NCI-H2081 treated with DMSO at 0.1 percent for 48 hours (cell line): ENCODE results near the gene NLE1.
"Not testable (repeated sequence)": the region's sequence is repeated elsewhere in the genome, so short reads cannot be mapped to it uniquely, and the experiment has no call there.

ENCODE experiments used
- DNase-seq: peaks from one replicate; lab custom pipeline; 2025; lab: John Stamatoyannopoulos, UW

The NLE1 gene

DNA sequence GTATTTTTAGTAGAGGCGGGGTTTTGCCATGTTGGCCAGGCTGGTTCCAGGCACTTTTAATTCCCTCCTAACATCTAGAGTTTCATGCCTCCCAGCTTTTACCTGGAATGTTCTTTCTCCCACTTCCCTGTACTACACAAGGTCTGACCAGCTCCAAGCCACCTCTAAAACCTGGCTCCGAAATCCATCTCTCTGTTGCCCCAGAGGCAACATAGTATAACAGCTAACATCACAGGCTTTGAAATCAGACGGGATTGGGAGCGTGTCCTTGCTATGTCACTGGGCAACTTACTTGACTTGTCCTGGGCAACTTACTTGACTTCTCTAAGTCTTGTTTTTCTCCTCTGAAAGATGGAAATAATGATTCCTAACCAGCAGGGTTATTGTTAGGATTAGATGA, 20.7 kb upstream of the NLE1 start:
- no peak for DNase-seq

DNA sequence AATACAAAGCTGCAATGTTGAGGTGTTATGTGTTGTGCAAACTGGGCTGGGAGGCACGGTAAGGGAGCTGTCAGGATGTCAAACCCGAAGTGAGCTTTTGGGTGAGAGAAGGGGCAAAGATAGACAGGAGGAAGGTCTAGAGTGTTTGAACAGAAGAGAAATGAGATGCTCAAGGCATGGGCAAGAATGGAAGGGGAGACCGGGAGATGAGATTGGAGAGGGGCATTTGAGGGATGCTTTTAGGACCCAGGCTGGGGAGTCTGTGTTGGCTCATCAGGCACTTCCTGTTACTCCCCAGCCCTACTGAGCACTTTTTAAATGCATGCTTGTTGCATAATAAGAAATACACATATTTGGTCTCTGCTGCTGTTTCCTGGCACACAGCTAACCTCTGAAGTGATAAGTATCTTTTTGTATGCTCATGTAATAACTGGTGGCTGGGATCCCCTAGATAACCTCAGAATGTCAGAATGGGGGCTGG, 19.2 kb upstream of the NLE1 start:
- DNase-seq = no peak

DNA sequence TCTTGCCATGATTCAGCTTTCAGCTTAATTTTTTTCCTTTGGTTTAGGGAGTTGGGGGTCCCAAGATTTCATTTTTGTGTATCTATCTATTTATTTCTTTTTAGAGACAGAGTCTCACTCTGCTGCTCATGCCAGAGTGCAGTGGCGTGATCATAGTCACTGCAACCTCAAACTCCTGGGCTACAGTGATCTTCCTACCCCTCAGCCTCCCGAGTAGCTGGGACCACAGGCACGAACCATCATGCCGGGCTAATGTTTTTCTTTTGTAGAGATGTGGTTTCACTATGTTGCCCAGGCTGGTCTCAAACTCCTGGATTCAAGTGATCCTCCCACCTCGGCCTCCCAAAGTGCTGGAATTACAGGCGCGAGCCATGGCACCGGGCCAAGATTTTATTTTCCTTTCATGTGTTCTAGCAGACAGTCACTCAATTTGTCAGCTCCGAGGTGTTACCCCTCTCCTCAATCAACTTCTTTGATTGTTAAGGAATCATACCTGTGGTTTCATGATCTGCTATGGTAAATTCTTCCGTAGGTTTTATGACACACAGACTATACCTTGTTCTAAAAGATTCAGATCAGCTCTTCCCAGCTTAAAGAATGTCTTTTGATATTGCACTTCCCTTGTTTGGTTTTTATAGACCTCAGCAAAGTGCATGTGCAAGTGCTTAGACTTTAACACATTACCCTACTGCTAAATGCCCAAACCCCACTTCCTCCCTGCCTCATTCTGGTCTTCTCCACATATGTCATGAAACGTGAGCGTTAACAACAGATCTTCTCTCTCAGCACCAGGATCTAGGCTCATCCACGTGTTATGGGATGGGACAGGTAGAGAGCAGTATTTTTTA, 18.5 kb upstream of the NLE1 start:
- DNase-seq = no peak

GRCh38 chr17:35159940-35160339, 17.8 kb upstream of the NLE1 start:
- DNase-seq = no peak

- no peak for DNase-seq
These were observed 13.1 kb upstream of the NLE1 start for GRCh38 chr17:35155246-35155645.

DNA sequence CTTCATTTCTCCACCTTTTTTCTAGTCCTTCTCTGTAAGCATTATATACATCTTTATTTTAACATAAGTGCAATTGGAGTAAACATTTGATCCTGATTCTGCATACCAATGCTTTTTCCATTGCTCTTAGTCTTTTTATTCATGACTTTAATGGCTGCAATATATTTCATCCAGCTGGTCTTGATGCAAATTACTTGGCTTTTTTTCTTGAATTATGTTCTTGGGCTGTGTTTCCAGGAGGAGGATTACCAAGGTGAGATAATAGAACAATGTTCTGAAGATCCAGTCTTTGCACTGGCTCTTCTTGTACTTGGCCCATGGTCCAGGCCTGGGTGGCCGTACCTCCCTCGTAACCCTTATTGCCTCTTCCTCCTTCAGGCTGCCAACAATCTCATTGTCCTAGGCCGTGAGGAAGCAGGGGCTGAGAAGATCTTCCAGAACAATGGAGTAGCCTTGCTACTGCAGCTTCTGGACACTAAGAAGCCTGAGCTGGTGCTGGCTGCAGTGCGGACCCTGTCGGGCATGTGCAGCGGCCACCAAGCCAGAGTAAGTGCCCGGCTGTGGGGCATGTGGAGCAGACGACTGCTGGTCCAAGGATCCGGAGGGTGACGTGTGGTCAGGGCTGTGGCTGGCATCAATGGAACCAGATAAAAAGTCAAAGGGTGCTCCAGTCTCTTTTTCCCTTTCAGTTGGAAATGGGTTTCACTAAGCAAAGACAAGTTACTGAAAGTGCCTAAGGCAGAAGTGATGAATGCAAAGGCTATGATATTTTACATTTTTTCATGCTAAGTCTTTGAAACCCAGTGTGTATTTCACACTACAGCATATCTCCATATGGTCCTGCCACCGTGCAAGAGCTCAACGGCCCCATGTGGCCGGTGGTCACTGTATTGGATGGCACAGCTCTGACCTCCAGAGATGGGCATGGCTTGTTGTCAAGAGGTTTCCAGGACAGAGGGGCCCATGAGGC, 12.4 kb upstream of the NLE1 start:
- DNase-seq = no peak

DNA sequence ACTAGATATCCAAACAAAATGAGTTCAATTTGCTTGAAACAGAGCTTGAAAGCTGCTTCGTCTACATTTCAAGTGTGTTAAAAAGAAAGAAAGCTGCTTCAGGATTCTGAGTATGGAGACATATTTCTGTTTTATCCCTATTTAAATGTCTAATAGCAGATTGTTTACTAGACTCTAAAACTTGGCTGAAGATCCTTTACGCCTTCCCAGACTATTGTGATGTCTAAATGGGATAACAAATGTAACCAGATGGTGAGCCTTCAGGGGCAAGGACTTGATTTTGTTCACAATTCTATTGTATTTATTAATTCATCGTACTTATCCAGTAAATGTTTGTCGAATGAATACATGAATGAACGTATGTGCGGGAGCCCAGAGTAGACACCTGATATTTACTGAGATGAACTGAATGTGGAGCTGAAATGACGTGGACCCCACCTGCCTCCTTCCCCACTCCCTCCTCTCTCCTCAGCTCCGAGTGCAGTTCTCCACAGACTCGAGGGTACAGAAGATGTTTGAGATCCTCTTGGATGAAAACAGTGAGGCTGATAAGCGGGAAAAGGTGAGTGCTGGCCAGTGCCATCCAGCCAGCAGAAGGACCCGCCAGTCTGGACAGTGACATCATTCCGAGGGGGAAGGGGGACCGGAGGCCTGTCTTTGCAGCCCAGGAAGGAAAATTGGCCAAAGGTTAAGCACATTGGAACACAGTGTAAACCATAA, 10.5 kb upstream of the NLE1 start:
- no peak for DNase-seq

DNA sequence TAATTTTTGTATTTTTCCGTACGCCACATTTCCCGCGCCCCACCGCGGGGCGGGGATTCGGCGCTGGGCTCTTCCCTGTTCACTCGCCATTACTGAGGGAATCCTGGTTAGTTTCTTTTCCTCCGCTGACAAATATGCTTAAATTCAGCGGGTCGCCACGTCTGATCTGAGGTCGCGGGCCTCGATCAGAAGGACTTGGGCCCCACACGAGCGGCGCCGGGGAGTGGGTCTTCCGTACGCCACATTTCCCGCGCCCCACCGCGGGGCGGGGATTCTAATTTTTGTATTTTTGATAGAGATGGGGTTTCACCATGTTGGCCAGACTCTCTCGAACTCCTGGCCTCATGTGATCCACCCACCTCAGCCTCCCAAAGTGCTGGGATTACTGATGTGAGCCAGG, 9.0 kb upstream of the NLE1 start:
- DNase-seq = not testable (repeated sequence)

GRCh38 chr17:35149941-35150340, 7.8 kb upstream of the NLE1 start:
- DNase-seq = no peak

DNA sequence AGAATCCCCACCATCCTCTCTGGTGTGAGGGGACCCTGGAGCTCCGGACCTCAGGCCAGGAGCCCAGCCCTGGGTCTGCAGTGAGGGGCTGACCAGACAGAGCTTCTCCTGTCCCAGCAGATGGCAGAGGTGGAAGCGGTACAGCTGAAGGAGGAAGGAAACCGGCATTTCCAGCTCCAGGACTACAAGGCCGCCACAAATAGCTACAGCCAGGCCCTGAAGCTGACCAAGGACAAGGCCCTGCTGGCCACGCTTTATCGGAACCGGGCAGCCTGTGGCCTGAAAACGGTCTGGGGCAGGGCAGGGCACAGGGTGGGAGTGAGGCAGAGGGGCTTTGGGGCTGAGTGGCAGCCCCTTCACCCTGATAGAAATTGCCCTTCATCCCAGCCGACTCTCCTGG, 6.0 kb upstream of the NLE1 start:
- DNase-seq = no peak

DNA sequence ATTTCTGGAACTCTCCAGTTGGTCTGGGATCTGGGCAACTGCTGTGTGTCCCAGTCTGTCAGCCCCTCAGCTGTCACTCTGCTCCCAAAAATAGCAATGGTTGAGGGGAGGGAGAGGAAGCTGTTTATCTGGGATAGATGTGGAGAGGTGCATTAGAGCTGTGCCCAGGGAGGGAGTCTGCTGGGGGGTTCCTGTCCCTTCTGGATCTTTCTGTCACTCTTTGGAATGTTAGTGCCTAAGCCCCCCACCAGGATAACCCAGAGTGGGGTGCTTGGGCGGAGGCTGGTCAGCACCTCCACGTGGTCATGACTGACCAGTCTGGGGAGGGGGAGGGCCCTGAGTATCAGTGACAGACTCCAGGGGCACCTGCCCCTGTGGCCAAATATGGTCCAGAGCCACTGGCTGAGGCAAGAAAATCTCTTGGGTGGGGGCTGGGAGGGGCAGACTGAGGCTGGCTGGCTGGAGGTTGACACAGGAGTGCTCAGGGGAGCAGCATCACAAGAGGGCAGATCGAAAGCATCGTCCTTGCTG, 5.3 kb upstream of the NLE1 start, which contains the start of gene UNC45B:
TSS of gene UNC45B (plus strand) at position 443 of the 531 bp plus-strand sequence. CDS start 447 bp downstream, outside the sequence.
- DNase-seq = no peak

GRCh38 chr17:35146214-35146833, 4.2 kb upstream of the NLE1 start:
- no peak for DNase-seq

- no peak for DNase-seq
These were observed 2.7 kb upstream of the NLE1 start for GRCh38 chr17:35144840-35145239.

DNA sequence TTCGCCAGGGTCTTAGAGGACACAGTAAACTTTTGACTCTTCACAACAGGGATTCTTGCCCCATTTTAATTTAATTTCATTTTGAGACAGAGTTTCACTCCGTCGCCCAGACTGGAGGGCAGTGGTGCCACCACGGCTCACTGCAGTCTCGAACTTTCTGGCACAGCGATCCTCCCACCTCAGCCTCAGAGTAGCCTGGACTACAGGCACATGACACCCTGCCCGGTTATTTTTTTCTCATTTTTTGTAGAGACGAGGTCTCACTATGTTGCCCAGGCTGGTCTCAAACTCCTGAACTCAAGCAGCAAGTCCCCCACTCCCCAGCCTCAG, 329 bp upstream of the NLE1 start:
- no peak for DNase-seq

- no peak for DNase-seq
These were observed 3.9 kb downstream of the NLE1 start for GRCh38 chr17:35138218-35138617.

DNA sequence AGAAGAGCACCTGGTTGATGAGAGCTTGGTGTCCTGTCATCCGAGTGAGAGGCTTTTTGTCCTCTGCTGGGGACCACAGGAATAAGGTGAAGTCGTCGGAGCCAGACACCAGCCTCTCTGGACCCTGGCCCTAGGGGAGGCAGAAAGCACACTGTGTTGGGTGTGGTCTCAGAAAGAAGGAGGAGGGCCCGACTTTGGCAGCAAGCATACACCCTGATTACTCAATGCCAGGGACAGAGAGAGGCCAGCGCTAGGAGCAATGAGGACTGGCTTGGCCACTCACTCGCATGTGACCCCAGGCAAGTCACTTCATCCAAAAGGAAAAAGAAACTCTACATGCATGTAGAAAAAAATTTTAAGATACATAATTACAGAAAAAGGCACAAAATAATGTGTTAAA, 6.8 kb downstream of the NLE1 start:
- DNase-seq = no peak

- DNase-seq = no peak
These were observed 9.1 kb downstream of the NLE1 start for GRCh38 chr17:35132816-35133550.

DNA sequence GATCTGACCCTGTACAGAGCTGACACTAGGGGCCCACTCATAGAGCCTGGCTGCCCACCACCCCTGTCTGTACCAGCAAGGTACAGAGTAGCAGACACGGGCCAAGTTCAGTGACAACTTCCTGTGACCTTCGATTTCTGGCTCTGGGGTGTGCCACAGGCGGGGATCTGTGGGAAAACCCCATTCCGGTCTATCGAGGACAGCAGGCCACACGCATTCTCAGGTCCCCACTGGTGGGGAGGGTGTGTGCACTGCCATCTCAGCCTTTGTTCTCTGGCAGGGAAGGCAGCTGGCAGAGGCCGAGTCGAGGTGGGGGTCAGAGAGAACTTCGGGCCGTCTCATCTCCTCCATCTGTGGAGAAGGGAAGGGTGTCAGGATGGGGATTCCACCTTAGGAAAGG, 10.0 kb downstream of the NLE1 start:
- no peak for DNase-seq

DNA sequence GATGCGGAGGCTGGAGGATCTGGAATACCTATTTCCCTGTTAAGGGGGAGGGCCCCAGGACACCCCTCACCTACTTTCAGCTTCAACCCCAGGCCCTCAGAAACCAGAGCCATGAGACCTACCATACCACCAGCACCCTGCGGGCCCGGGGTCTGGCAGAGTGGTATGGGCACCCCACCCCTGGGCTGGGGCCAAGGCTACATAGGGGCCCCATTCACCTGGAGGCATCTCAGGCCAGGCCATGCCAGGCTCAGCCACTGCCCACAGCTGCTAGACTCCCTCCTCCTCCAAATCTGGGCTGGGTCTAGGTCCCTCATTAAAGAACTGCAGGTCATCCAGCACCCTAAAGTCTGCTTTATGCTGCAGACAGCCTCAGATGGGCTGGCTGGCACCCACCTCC, 11.7 kb downstream of the NLE1 start:
- DNase-seq = no peak

GRCh38 chr17:35129973-35130351, 12.1 kb downstream of the NLE1 start:
- DNase-seq = no peak
